K562 (cell line): ENCODE measurements around the gene CELF6. TPM values are rescaled to one million over a fixed set of nuclear protein-coding genes. Genes with fewer than 3 reads are reported as not detected.

ENCODE experiments used
- BRD9 ChIP-seq: fragments of 450-650 bp; IDR thresholded peaks from 2 replicates; pipeline ENCODE4 v1.6.1; 2018; ENCODE audit warnings: low read depth; ENCODE audit not compliant: partially characterized antibody
- CCNT2 ChIP-seq: IDR thresholded peaks from 2 replicates; pipeline ENCODE4 v1.6.1; 2011; ENCODE audit warnings: borderline replicate concordance, low read depth, mild to moderate bottlenecking, moderate library complexity, mixed read lengths, low read length; ENCODE audit not compliant: insufficient read length; ENCODE audit errors: extremely low read depth
- CREM ChIP-seq: IDR thresholded peaks from 2 replicates; pipeline ENCODE4 v1.6.1; 2014; ENCODE audit warnings: antibody characterized with exemption, low read depth
- ELF1 ChIP-seq: fragments of 200-800 bp; sonication (Bioruptor generic); IDR thresholded peaks from 2 replicates; pipeline ENCODE4 v1.6.1; 2016; ENCODE audit warnings: missing genetic modification characterization, missing compliant biosample characterization
- EWSR1 ChIP-seq: fragments of 450-650 bp; IDR thresholded peaks from 2 replicates; pipeline ENCODE4 v1.6.1; 2018; ENCODE audit warnings: borderline replicate concordance, mild to moderate bottlenecking, low read depth, moderate library complexity; ENCODE audit not compliant: partially characterized antibody
- GABPB2 ChIP-seq: fragments of 250-450 bp; sonication (Bioruptor Pico); conservative IDR thresholded peaks from 2 replicates; pipeline ENCODE4 v1.5.1; 2021; ENCODE audit warnings: mild to moderate bottlenecking
- KDM4B ChIP-seq, 2 experiments: fragments of 450-650 bp in 1 of 2; sonication (generic) in 1 of 2; IDR thresholded peaks; 2 replicates each; pipeline ENCODE4 v1.6.1; 2016 to 2017; ENCODE audit warnings: borderline replicate concordance in 2 of 2, antibody characterized with exemption in 1 of 2, low read depth in 1 of 2, mild to moderate bottlenecking in 1 of 2
- MEF2A ChIP-seq: IDR thresholded peaks from 2 replicates; pipeline ENCODE4 v1.6.1; 2011; ENCODE audit warnings: low read depth, mild to moderate bottlenecking, low read length, moderate library complexity; ENCODE audit not compliant: control insufficient read depth
- NONO ChIP-seq, 2 experiments: fragments of 200-400 bp in 1 of 2; fragments of 450-650 bp in 1 of 2; formaldehyde crosslinking in 1 of 2; IDR thresholded peaks; 2 replicates each; pipeline ENCODE4 v1.6.1; 2017; ENCODE audit warnings: low read depth in 2 of 2, mild to moderate bottlenecking in 2 of 2, moderate library complexity in 2 of 2, low read length in 1 of 2
- PHF8 ChIP-seq: fragments of 200-600 bp; sonication (generic); IDR thresholded peaks from 2 replicates; pipeline ENCODE4 v1.6.1; 2012; ENCODE audit warnings: mixed run types, mild to moderate bottlenecking, inconsistent platforms, low read length, moderate library complexity, borderline replicate concordance
- RAD51 ChIP-seq: fragments of 450-650 bp; IDR thresholded peaks from 2 replicates; pipeline ENCODE4 v1.7.1; 2016; ENCODE audit warnings: low read depth, mild to moderate bottlenecking, borderline replicate concordance
- RBM22 ChIP-seq: fragments of 200-400 bp; formaldehyde crosslinking; IDR thresholded peaks from 2 replicates; pipeline ENCODE4 v1.6.1; 2018; ENCODE audit warnings: low read length, low read depth; ENCODE audit not compliant: poor library complexity, severe bottlenecking
- SETDB1 ChIP-seq: IDR thresholded peaks from one replicate; pipeline ENCODE4 v1.6.1; 2012; ENCODE audit warnings: low read length, control low read depth, inconsistent platforms
- SIN3B ChIP-seq: fragments of 450-650 bp; IDR thresholded peaks from 2 replicates; pipeline ENCODE4 v1.6.1; 2017; ENCODE audit warnings: low read depth, mild to moderate bottlenecking, moderate library complexity
- SIX5 ChIP-seq, 2 experiments: IDR thresholded peaks; 2 replicates each; pipeline ENCODE4 v1.6.1; 2011; ENCODE audit warnings: low read length in 2 of 2, borderline replicate concordance in 1 of 2, low read depth in 1 of 2, mild to moderate bottlenecking in 1 of 2, moderate library complexity in 1 of 2; ENCODE audit not compliant: insufficient read depth in 1 of 2
- U2AF2 ChIP-seq: fragments of 200-400 bp; formaldehyde crosslinking; optimal IDR thresholded peaks from 2 replicates; pipeline ENCODE3; 2017; ENCODE audit warnings: low read depth, mild to moderate bottlenecking, low read length
- ZFPM2 ChIP-seq: fragments of 250-450 bp; sonication (Bioruptor Pico); IDR thresholded peaks from 2 replicates; pipeline ENCODE4 v1.5.1; 2022; ENCODE audit warnings: mild to moderate bottlenecking
- ZNF12 ChIP-seq: sonication (generic); formaldehyde crosslinking; IDR thresholded peaks from 2 replicates; pipeline ENCODE4 v1.4.0; 2020; ENCODE audit warnings: mild to moderate bottlenecking, missing genetic modification reagents
- ZNF3 ChIP-seq: fragments of 250-450 bp; sonication (Bioruptor Pico); IDR thresholded peaks from 2 replicates; pipeline ENCODE4 v1.5.0; 2021; ENCODE audit warnings: mild to moderate bottlenecking, moderate library complexity
- ZZZ3 ChIP-seq: fragments of 450-650 bp; IDR thresholded peaks from 2 replicates; pipeline ENCODE4 v1.6.1; 2016; ENCODE audit warnings: antibody characterized with exemption, mild to moderate bottlenecking, moderate library complexity
- polyA plus RNA-seq, 8 experiments: library from polyadenylated mRNA; depleted of rRNA in 4 of 8; stranded (reverse) in 5 of 8; unstranded in 3 of 8; fragments of >200 nt; fragmentation: Nextera tagmentation in 2 of 8; fragmentation: Illumina TruSeq in 1 of 8; extraction: Ambion mirVana in 2 of 8; extraction: Trizol in 1 of 8; gene quantifications; 2 replicates each; pipeline versions ENCODE4 v1.2.1 to v1.2.3, GENCODE V29; 2011 to 2014; ENCODE audit warnings: inconsistent platforms in 1 of 8, missing spikeins in 1 of 8
- total RNA-seq, 7 experiments: library from RNA; depleted of rRNA in 6 of 7; stranded (reverse); fragments of >200 nt in 6 of 7; fragmentation: Illumina TruSeq in 2 of 7; extraction: Trizol in 2 of 7; gene quantifications; 2 replicates each; pipeline versions ENCODE4 v1.2.1 to v1.2.3, GENCODE V29; 2011 to 2021; ENCODE audit warnings: low replicate concordance in 1 of 7
- TF ChIP-seq, protein P1 (sequence below): fragments of 450-650 bp; IDR thresholded peaks from 2 replicates; pipeline ENCODE4 v1.6.1; 2016
- TF ChIP-seq, protein P2 (sequence below): sonication (generic); formaldehyde crosslinking; IDR thresholded peaks from 2 replicates; pipeline ENCODE4 v1.8.0; 2022; ENCODE audit warnings: mild to moderate bottlenecking, missing genetic modification reagents

Gene CELF6
- total and polyA plus RNA-seq, 9 of the 15 experiments (the other 6 are each of a cell fraction or from before 2014, with no cell fraction given): 0.01 to 0.11 TPM; not detected in 7

DNA sequence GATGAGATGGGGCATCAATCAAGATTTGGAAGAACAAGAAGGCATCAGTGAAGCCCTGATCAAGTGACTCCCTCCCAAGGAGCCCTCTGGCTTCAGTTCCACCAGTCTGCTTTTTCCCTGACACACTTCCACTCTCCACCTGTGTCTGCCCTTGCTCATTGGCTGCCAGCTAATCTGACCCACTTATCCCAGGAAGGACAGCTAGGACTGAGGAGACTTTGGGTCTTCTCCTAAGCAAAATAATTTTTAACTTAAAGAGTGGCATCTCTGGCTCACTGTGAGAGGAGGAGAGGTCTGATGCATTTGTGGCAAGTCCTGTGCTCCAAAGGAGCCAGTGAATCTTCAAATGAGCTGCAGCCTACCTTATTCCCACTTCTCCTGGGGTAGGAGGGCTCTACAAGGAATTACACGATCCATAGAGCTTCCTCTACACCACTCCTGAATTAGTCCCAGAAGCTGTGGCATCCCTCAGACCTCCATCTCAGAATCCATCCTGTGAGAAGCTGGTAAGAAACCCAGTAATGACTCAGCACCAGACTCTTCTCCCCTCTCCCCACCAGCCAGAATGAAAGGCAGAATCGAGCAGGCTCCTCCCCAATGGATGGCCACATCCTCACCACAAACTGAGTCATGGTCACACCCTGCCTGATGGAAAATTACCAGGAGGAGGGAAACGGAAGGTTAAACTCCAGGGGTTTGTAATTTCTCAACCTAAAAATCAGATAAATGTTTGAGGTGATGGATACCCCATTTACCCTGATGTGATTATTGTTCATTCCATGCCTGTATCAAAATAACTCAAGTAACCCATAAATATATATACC lies 82.7 kb downstream of the CELF6 start (continued):
- TF ChIP-seq ZNF12 (CRISPR knock-in tag): no peak
- no peak for TF ChIP-seq KDM4B (IDR thresholded peaks at IDR 0.05; ENCODE audit: borderline replicate concordance in 2 of 2, low read depth in 1 of 2)
- TF ChIP-seq, protein P1, sequence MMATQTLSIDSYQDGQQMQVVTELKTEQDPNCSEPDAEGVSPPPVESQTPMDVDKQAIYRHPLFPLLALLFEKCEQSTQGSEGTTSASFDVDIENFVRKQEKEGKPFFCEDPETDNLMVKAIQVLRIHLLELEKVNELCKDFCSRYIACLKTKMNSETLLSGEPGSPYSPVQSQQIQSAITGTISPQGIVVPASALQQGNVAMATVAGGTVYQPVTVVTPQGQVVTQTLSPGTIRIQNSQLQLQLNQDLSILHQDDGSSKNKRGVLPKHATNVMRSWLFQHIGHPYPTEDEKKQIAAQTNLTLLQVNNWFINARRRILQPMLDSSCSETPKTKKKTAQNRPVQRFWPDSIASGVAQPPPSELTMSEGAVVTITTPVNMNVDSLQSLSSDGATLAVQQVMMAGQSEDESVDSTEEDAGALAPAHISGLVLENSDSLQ: peak; percentile 50
- no peak for TF ChIP-seq SETDB1
- TF ChIP-seq SIX5 (IDR thresholded peaks at IDR 0.05; ENCODE audit: borderline replicate concordance in 1 of 2, insufficient read depth in 1 of 2, low read depth in 1 of 2, low read length in 2 of 2): no peak
- peak; percentile 36; the same call in 1 of the 2 replicates for TF ChIP-seq PHF8
- no peak for TF ChIP-seq U2AF2
- TF ChIP-seq SIN3B: no peak
- no peak for TF ChIP-seq CCNT2
- TF ChIP-seq NONO (IDR thresholded peaks at IDR 0.05; ENCODE audit: low read depth in 2 of 2, low read length in 1 of 2): no peak
- no peak for TF ChIP-seq ZFPM2 (CRISPR knock-in tag)
- no peak for TF ChIP-seq ZNF3 (CRISPR knock-in tag)
- TF ChIP-seq GABPB2 (CRISPR knock-in tag): no peak
- TF ChIP-seq BRD9: peak; percentile 35
- TF ChIP-seq, protein P2, sequence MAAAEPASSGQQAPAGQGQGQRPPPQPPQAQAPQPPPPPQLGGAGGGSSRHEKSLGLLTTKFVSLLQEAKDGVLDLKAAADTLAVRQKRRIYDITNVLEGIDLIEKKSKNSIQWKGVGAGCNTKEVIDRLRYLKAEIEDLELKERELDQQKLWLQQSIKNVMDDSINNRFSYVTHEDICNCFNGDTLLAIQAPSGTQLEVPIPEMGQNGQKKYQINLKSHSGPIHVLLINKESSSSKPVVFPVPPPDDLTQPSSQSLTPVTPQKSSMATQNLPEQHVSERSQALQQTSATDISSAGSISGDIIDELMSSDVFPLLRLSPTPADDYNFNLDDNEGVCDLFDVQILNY (CRISPR knock-in tag): no peak
- TF ChIP-seq RBM22: no peak
- no peak for TF ChIP-seq EWSR1
- TF ChIP-seq ELF1 (tag): no peak
- TF ChIP-seq MEF2A: no peak
- peak; percentile 38; the same call in 1 of the 2 replicates for TF ChIP-seq CREM
- TF ChIP-seq ZZZ3: no peak
- no peak for TF ChIP-seq RAD51
